Ishikawa (cell line): ENCODE measurements around the gene NPBWR2.

Source experiments
- CEBPB ChIP-seq: IDR thresholded peaks from 2 replicates; pipeline ENCODE4 v1.6.1; 2012
- CREB1 ChIP-seq: IDR thresholded peaks from 2 replicates; pipeline ENCODE4 v1.6.1; 2012; ENCODE audit warnings: low read depth
- EGR1 ChIP-seq: IDR thresholded peaks from 2 replicates; pipeline ENCODE4 v1.6.1; 2012
- EP300 ChIP-seq: IDR thresholded peaks from 2 replicates; pipeline ENCODE4 v1.6.1; 2012; ENCODE audit warnings: borderline replicate concordance
- FOXM1 ChIP-seq: IDR thresholded peaks from 2 replicates; pipeline ENCODE4 v1.6.1; 2012; ENCODE audit warnings: low read depth, borderline replicate concordance
- MAX ChIP-seq: IDR thresholded peaks from 2 replicates; pipeline ENCODE4 v1.6.1; 2012
- NFIC ChIP-seq: IDR thresholded peaks from 2 replicates; pipeline ENCODE4 v1.6.1; 2012
- RAD21 ChIP-seq: IDR thresholded peaks from 2 replicates; pipeline ENCODE4 v1.6.1; 2012; ENCODE audit warnings: low read depth
- TAF1 ChIP-seq: IDR thresholded peaks from 2 replicates; pipeline ENCODE4 v1.6.1; 2012; ENCODE audit warnings: low read depth, mild to moderate bottlenecking
- TCF12 ChIP-seq: IDR thresholded peaks from 2 replicates; pipeline ENCODE4 v1.6.1; 2012; ENCODE audit warnings: low read depth
- TEAD4 ChIP-seq: IDR thresholded peaks from 2 replicates; pipeline ENCODE4 v1.6.1; 2012
- YY1 ChIP-seq: IDR thresholded peaks from 2 replicates; pipeline ENCODE4 v1.6.1; 2012; ENCODE audit warnings: low read depth
- ZBTB7A ChIP-seq: IDR thresholded peaks from 2 replicates; pipeline ENCODE4 v1.6.1; 2012; ENCODE audit warnings: low read depth
- TF ChIP-seq, protein P1 (sequence below): IDR thresholded peaks from 2 replicates; pipeline ENCODE4 v1.6.1; 2012
- TF ChIP-seq, protein P2 (sequence below): IDR thresholded peaks from 2 replicates; pipeline ENCODE4 v1.6.1; 2012; ENCODE audit warnings: low read depth, mild to moderate bottlenecking

The NPBWR2 gene

GRCh38 chr20:64143018-64143801, 35.8 kb upstream of the NPBWR2 start:
- TF ChIP-seq RAD21 (no peak), FOXM1 (no peak), YY1 (no peak), EP300 (no peak), CREB1 (no peak), TCF12 (no peak), TEAD4 (no peak), EGR1 (no peak)
- TF ChIP-seq, protein P1, sequence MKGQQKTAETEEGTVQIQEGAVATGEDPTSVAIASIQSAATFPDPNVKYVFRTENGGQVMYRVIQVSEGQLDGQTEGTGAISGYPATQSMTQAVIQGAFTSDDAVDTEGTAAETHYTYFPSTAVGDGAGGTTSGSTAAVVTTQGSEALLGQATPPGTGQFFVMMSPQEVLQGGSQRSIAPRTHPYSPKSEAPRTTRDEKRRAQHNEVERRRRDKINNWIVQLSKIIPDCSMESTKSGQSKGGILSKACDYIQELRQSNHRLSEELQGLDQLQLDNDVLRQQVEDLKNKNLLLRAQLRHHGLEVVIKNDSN = no peak

DNA sequence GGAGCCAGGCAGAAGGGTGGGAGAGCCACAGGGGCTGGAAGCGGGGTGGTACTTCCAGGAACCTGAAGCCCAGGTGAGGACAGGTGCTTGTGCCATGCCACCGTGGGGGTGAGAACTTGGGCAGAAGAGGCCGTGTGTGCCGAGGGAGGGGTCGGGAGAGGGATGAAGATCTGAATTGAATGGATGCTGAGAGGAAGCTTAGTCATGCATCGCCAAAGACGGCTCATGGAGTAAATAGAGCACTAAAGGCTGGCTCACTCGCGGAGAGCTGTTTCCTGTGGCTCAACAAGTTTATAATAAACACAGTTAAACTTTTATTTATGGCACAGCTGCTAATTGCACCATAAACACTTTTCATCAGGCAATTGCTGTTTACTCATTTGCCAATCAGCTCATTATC, 35.2 kb upstream of the NPBWR2 start:
- no peak for TF ChIP-seq NFIC

DNA sequence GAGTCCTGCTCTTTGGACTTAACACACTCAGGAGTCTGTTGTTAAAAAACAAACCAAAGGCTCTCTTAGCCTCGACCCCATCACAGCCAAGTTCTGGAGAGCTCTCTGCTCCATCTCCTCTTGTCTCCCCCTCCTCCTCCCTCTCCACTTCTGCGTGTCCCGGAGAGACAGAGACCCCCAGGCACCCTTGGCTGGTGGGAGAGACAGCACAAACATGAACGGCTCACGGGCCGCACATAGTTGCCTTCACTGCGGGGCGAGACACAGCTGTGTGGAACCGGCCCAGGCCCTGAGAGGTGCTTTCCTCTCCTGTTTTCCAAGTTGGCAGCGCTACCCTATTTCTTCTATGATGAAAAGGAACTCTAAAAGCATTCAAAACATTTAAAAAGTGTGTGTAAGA, 33.6 kb upstream of the NPBWR2 start:
- TF ChIP-seq CEBPB (no peak), RAD21 (no peak), EP300 (no peak), EGR1 (no peak), MAX (no peak), CREB1 (no peak), YY1 (no peak), TEAD4 (no peak)
- TF ChIP-seq, protein P1 = no peak

DNA sequence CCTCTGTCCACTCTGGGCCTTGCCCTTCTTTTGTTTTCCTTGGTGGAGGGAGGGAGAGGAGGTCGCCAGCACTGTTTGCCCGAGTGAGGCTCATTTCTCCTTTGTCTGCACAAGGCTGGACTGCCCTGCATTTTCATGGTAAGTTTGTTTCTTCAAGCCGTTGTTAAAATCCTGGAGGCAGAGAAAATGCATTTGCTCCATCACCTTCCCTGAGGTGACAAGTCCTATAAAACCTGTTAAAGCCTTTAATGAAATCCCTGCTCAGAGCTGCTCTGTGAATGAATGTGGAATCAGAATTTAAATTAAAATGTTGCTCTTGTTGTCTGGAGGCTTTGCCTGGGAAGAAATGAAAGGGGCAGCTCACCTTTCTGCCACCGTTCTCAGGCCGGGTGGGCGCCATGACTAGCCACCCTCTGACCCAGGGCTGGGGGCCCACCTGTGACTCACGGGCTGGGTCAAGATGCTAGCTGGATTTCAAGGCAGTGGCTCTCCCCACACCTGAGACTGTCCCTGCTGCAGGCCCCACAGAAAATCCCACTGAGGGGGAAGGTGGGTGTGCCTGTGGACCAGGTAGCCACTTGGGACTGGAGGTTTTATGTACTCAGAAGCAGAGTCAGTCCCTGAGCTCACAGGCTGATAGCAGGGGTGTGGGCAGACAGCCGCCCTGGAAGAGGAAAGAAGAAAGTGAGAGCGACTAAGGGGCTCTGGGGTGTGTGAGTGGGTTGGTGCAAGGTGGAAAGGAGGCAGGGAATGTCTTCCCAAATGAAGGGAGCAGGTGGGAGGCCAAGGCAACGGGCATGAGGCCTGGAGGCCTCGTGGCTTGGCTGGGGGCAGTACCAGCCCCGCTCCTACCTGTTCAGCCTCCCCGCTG, 32.9 kb upstream of the NPBWR2 start:
- TF ChIP-seq YY1 = no peak
- no peak for TF ChIP-seq ZBTB7A
- TF ChIP-seq CREB1 = no peak
- TF ChIP-seq MAX = no peak
- TF ChIP-seq TEAD4 = no peak
- TF ChIP-seq CEBPB = no peak
- no peak for TF ChIP-seq FOXM1
- TF ChIP-seq TAF1 = no peak
- TF ChIP-seq TCF12 = no peak
- TF ChIP-seq, protein P1 = no peak
- TF ChIP-seq RAD21 = no peak
- no peak for TF ChIP-seq EP300
- TF ChIP-seq, protein P2, sequence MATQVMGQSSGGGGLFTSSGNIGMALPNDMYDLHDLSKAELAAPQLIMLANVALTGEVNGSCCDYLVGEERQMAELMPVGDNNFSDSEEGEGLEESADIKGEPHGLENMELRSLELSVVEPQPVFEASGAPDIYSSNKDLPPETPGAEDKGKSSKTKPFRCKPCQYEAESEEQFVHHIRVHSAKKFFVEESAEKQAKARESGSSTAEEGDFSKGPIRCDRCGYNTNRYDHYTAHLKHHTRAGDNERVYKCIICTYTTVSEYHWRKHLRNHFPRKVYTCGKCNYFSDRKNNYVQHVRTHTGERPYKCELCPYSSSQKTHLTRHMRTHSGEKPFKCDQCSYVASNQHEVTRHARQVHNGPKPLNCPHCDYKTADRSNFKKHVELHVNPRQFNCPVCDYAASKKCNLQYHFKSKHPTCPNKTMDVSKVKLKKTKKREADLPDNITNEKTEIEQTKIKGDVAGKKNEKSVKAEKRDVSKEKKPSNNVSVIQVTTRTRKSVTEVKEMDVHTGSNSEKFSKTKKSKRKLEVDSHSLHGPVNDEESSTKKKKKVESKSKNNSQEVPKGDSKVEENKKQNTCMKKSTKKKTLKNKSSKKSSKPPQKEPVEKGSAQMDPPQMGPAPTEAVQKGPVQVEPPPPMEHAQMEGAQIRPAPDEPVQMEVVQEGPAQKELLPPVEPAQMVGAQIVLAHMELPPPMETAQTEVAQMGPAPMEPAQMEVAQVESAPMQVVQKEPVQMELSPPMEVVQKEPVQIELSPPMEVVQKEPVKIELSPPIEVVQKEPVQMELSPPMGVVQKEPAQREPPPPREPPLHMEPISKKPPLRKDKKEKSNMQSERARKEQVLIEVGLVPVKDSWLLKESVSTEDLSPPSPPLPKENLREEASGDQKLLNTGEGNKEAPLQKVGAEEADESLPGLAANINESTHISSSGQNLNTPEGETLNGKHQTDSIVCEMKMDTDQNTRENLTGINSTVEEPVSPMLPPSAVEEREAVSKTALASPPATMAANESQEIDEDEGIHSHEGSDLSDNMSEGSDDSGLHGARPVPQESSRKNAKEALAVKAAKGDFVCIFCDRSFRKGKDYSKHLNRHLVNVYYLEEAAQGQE = no peak
- TF ChIP-seq NFIC = no peak
- no peak for TF ChIP-seq EGR1

- no peak for TF ChIP-seq CEBPB
- TF ChIP-seq, protein P2 = no peak
- no peak for TF ChIP-seq YY1
- no peak for TF ChIP-seq TAF1
- TF ChIP-seq RAD21 = no peak
- TF ChIP-seq CREB1 = no peak
- no peak for TF ChIP-seq NFIC
- no peak for TF ChIP-seq FOXM1
- no peak for TF ChIP-seq EGR1
- TF ChIP-seq MAX = no peak
- TF ChIP-seq ZBTB7A = no peak
- no peak for TF ChIP-seq TEAD4
- no peak for TF ChIP-seq EP300
- no peak for TF ChIP-seq TCF12
- TF ChIP-seq, protein P1 = no peak
These were observed 32.1 kb upstream of the NPBWR2 start for GRCh38 chr20:64139199-64140060.
